ENCODE data around the gene CPEB4. TPM values are rescaled to one million over a fixed set of nuclear protein-coding genes. Genes with fewer than 3 reads are reported as not detected.

The CPEB4 gene
- total and polyA plus RNA-seq, 2 experiments from 2014 or later, result 5.9 to 10.2 TPM

- no peaks in the 10 kb centered on the region for H3K9me3 Mint-ChIP-seq
- TF ChIP-seq EZH2phosphoT487 (IDR thresholded peaks at IDR 0.05; ENCODE audit: unreplicated experiment), result no peak
- TF ChIP-seq, protein P1, sequence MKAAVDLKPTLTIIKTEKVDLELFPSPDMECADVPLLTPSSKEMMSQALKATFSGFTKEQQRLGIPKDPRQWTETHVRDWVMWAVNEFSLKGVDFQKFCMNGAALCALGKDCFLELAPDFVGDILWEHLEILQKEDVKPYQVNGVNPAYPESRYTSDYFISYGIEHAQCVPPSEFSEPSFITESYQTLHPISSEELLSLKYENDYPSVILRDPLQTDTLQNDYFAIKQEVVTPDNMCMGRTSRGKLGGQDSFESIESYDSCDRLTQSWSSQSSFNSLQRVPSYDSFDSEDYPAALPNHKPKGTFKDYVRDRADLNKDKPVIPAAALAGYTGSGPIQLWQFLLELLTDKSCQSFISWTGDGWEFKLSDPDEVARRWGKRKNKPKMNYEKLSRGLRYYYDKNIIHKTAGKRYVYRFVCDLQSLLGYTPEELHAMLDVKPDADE (IDR thresholded peaks at IDR 0.05), result no peak
- no peak for TF ChIP-seq CTCF (conservative IDR thresholded peaks at IDR 0.05; ENCODE audit: low read depth in 2 of 2)
- TF ChIP-seq ZNF462 (CRISPR knock-in tag; IDR thresholded peaks at IDR 0.05), result no peak
- no peak for TF ChIP-seq STAT1 (IDR thresholded peaks at IDR 0.05; ENCODE audit: unreplicated experiment)
- TF ChIP-seq, protein P2, sequence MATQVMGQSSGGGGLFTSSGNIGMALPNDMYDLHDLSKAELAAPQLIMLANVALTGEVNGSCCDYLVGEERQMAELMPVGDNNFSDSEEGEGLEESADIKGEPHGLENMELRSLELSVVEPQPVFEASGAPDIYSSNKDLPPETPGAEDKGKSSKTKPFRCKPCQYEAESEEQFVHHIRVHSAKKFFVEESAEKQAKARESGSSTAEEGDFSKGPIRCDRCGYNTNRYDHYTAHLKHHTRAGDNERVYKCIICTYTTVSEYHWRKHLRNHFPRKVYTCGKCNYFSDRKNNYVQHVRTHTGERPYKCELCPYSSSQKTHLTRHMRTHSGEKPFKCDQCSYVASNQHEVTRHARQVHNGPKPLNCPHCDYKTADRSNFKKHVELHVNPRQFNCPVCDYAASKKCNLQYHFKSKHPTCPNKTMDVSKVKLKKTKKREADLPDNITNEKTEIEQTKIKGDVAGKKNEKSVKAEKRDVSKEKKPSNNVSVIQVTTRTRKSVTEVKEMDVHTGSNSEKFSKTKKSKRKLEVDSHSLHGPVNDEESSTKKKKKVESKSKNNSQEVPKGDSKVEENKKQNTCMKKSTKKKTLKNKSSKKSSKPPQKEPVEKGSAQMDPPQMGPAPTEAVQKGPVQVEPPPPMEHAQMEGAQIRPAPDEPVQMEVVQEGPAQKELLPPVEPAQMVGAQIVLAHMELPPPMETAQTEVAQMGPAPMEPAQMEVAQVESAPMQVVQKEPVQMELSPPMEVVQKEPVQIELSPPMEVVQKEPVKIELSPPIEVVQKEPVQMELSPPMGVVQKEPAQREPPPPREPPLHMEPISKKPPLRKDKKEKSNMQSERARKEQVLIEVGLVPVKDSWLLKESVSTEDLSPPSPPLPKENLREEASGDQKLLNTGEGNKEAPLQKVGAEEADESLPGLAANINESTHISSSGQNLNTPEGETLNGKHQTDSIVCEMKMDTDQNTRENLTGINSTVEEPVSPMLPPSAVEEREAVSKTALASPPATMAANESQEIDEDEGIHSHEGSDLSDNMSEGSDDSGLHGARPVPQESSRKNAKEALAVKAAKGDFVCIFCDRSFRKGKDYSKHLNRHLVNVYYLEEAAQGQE (IDR thresholded peaks at IDR 0.05; ENCODE audit: unreplicated experiment), result no peak
- TF ChIP-seq ZNF331 (CRISPR knock-in tag; IDR thresholded peaks at IDR 0.05; ENCODE audit: low read depth), result no peak
- TF ChIP-seq JUNB (IDR thresholded peaks at IDR 0.05; ENCODE audit: unreplicated experiment), result no peak
- TF ChIP-seq POLR2AphosphoS5 (IDR thresholded peaks at IDR 0.05; ENCODE audit: low read depth), result no peak
- Histone ChIP-seq H3K27me3 (ENCODE audit: insufficient read depth) (no peaks in the 10 kb centered on the region), H3K79me2 (replicated peaks; ENCODE audit: insufficient read depth) (no peaks in the 10 kb centered on the region), H2AFZ (peak overlapping the region; percentile 83; the same call in 1 of the 2 replicates), H3K36me3 (ENCODE audit: insufficient read depth) (no peaks in the 10 kb centered on the region), H3K27ac (ENCODE audit: low read depth) (no peak overlapping the region), H3K4me1 (ENCODE audit: insufficient read depth) (no peaks in the 10 kb centered on the region), H4K20me1 (replicated peaks; ENCODE audit: insufficient read depth) (no peaks in the 10 kb centered on the region), H3K9me2 (ENCODE audit: insufficient read depth) (0 out of 2 replicates have a peak, but pooled peaks cover 3% of the 10 kb centered on the region), H3K4me3 (no peak overlapping the region), H3K4me2 (no peak overlapping the region), H3F3A (replicated peaks; ENCODE audit: low read depth) (no peaks in the 10 kb centered on the region)
- no peak for ATAC-seq
- no peaks in the 10 kb centered on the region for H3K36me3 Mint-ChIP-seq (ENCODE audit: low read depth)
- H3K4me1 Mint-ChIP-seq, result peaks cover 6% of the 10 kb centered on the region; the same call in 2 of the 3 replicates
- no peak overlapping the region for H3K4me3 Mint-ChIP-seq
- 0 out of 2 replicates have a peak overlapping the region, but pooled peaks have one; percentile 29 for H3K27ac Mint-ChIP-seq
- DNase-seq (ENCODE audit: low spot score), result no peak
- peaks cover 20% of the 10 kb centered on the region for H3K27me3 Mint-ChIP-seq (ENCODE audit: insufficient read depth, low read depth, poor library complexity)
These were observed 32.8 kb upstream of the CPEB4 start for GRCh38 chr5:173855162-173855994.
